HepG2 (cell line): ENCODE results near the gene NXN. TPM values are rescaled to one million over a fixed set of nuclear protein-coding genes. Genes with fewer than 3 reads are reported as not detected.

Source experiments
- E2F5 ChIP-seq: sonication (generic); formaldehyde crosslinking; conservative IDR thresholded peaks from 2 replicates; pipeline ENCODE4 v1.4.0; 2020; ENCODE audit warnings: missing genetic modification reagents
- FOXK2 ChIP-seq: fragments of 450-650 bp; IDR thresholded peaks from 2 replicates; pipeline ENCODE4 v1.6.1; 2016
- HMG20B ChIP-seq: conservative IDR thresholded peaks from 2 replicates; pipeline ENCODE4 v1.6.1; 2016; ENCODE audit warnings: missing genetic modification reagents, missing compliant biosample characterization
- IKZF1 ChIP-seq: fragments of 450-650 bp; IDR thresholded peaks from 2 replicates; pipeline ENCODE4 v1.7.1; 2016
- NAIF1 ChIP-seq: sonication (generic); formaldehyde crosslinking; IDR thresholded peaks from 2 replicates; pipeline ENCODE4 v1.5.0; 2020; ENCODE audit warnings: mild to moderate bottlenecking, missing genetic modification reagents, borderline replicate concordance
- PBX2 ChIP-seq: IDR thresholded peaks from 2 replicates; pipeline ENCODE4 v1.6.1; 2016; ENCODE audit warnings: control low read depth
- RARG ChIP-seq: sonication (generic); formaldehyde crosslinking; IDR thresholded peaks from 2 replicates; pipeline ENCODE4 v1.4.0; 2020; ENCODE audit warnings: low read depth, mild to moderate bottlenecking, missing genetic modification reagents
- SRF ChIP-seq: IDR thresholded peaks from 2 replicates; pipeline ENCODE4 v1.6.1; 2011; ENCODE audit warnings: mild to moderate bottlenecking, low read depth, low read length, moderate library complexity
- TOPORS ChIP-seq: sonication (generic); formaldehyde crosslinking; IDR thresholded peaks from 2 replicates; pipeline ENCODE4 v1.8.0; 2023; ENCODE audit warnings: mild to moderate bottlenecking, missing genetic modification reagents
- YEATS4 ChIP-seq: sonication (generic); formaldehyde crosslinking; IDR thresholded peaks from 2 replicates; pipeline ENCODE4 v1.4.0; 2020; ENCODE audit warnings: missing genetic modification reagents, borderline replicate concordance
- ZBTB49 ChIP-seq: sonication (generic); formaldehyde crosslinking; IDR thresholded peaks from 2 replicates; pipeline ENCODE4 v1.4.0; 2020; ENCODE audit warnings: missing genetic modification reagents, borderline replicate concordance
- ZFX ChIP-seq: sonication (generic); formaldehyde crosslinking; IDR thresholded peaks from 2 replicates; pipeline ENCODE4 v1.4.0; 2020; ENCODE audit warnings: mild to moderate bottlenecking, low read depth, missing genetic modification reagents, moderate library complexity
- ZFYVE20 ChIP-seq: sonication (generic); formaldehyde crosslinking; IDR thresholded peaks from 2 replicates; pipeline ENCODE4 v1.8.0; 2023; ENCODE audit warnings: low read depth, mild to moderate bottlenecking, moderate library complexity, missing genetic modification reagents, borderline replicate concordance
- ZMYM4 ChIP-seq: sonication (generic); formaldehyde crosslinking; IDR thresholded peaks from 2 replicates; pipeline ENCODE4 v1.8.1; 2023; ENCODE audit warnings: mild to moderate bottlenecking, missing genetic modification reagents
- ZNF607 ChIP-seq: sonication (generic); formaldehyde crosslinking; IDR thresholded peaks from 2 replicates; pipeline ENCODE4 v1.5.1; 2020; ENCODE audit warnings: missing genetic modification reagents, mild to moderate bottlenecking, borderline replicate concordance
- ZNF7 ChIP-seq: IDR thresholded peaks from 2 replicates; pipeline ENCODE4 v1.6.1; 2016; ENCODE audit warnings: missing biosample characterization, missing genetic modification reagents
- ZNF788 ChIP-seq: sonication (generic); formaldehyde crosslinking; IDR thresholded peaks from 2 replicates; pipeline ENCODE4 v1.5.0; 2020; ENCODE audit warnings: mild to moderate bottlenecking, missing genetic modification reagents, borderline replicate concordance
- polyA plus RNA-seq, 8 experiments: library from polyadenylated mRNA; depleted of rRNA in 3 of 8; stranded (reverse) in 7 of 8; unstranded in 1 of 8; fragments of >200 nt; fragmentation: Illumina TruSeq in 4 of 8; extraction: Trizol in 4 of 8; gene quantifications; 2 replicates each; pipeline versions ENCODE4 v1.2.1 to v1.2.3, GENCODE V29; 2011 to 2016; ENCODE audit warnings: low read depth in 4 of 8, missing spikeins in 1 of 8, mixed read lengths in 1 of 8; ENCODE audit not compliant: insufficient read depth in 1 of 8
- total RNA-seq, 5 experiments: library from RNA; depleted of rRNA; stranded (reverse); fragments of >200 nt; fragmentation: Illumina TruSeq; extraction: Trizol; gene quantifications; 2 replicates each; pipeline ENCODE4 v1.2.3, GENCODE V29; 2016; ENCODE audit warnings: low read depth in 1 of 5
- TF ChIP-seq, protein P1 (sequence below): IDR thresholded peaks from 2 replicates; pipeline ENCODE4 v1.6.1; 2016; ENCODE audit warnings: low read depth
- TF ChIP-seq, protein P2 (sequence below): sonication (generic); formaldehyde crosslinking; IDR thresholded peaks from 2 replicates; pipeline ENCODE4 v1.5.1; 2020; ENCODE audit warnings: missing genetic modification reagents, mild to moderate bottlenecking, borderline replicate concordance

The NXN gene
- total and polyA plus RNA-seq, 2 of the 13 experiments (the other 11 are each of a cell fraction or from before 2014, with no cell fraction given), result 22.2 to 24.3 TPM

- TF ChIP-seq, protein P1, sequence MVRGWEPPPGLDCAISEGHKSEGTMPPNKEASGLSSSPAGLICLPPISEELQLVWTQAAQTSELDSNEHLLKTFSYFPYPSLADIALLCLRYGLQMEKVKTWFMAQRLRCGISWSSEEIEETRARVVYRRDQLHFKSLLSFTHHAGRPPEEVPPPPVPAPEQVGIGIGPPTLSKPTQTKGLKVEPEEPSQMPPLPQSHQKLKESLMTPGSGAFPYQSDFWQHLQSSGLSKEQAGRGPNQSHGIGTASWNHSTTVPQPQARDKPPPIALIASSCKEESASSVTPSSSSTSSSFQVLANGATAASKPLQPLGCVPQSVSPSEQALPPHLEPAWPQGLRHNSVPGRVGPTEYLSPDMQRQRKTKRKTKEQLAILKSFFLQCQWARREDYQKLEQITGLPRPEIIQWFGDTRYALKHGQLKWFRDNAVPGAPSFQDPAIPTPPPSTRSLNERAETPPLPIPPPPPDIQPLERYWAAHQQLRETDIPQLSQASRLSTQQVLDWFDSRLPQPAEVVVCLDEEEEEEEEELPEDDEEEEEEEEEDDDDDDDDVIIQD, result no peak; the same call in 1 of the 2 replicates
- TF ChIP-seq ZFX (CRISPR knock-in tag) (peak; percentile 93), HMG20B (CRISPR knock-in tag) (no peak; the same call in 1 of the 2 replicates), PBX2 (CRISPR knock-in tag) (no peak), ZNF788 (CRISPR knock-in tag) (peak; percentile 94; the same call in 1 of the 2 replicates), NAIF1 (CRISPR knock-in tag) (peak; percentile 61), FOXK2 (no peak), IKZF1 (no peak), TOPORS (0 out of 2 replicates have a peak, but pooled peaks have one; percentile 18), YEATS4 (peak; percentile 97), ZNF7 (CRISPR knock-in tag) (no peak), ZFYVE20 (no peak), RARG (0 out of 2 replicates have a peak, but pooled peaks have one; percentile 55), ZNF607 (CRISPR knock-in tag) (peak; percentile 34), E2F5 (peak; percentile 64; the same call in 1 of the 2 replicates), ZBTB49 (CRISPR knock-in tag) (peak; percentile 63; the same call in 1 of the 2 replicates), SRF (no peak), ZMYM4 (CRISPR knock-in tag) (peak; percentile 83)
- TF ChIP-seq, protein P2, sequence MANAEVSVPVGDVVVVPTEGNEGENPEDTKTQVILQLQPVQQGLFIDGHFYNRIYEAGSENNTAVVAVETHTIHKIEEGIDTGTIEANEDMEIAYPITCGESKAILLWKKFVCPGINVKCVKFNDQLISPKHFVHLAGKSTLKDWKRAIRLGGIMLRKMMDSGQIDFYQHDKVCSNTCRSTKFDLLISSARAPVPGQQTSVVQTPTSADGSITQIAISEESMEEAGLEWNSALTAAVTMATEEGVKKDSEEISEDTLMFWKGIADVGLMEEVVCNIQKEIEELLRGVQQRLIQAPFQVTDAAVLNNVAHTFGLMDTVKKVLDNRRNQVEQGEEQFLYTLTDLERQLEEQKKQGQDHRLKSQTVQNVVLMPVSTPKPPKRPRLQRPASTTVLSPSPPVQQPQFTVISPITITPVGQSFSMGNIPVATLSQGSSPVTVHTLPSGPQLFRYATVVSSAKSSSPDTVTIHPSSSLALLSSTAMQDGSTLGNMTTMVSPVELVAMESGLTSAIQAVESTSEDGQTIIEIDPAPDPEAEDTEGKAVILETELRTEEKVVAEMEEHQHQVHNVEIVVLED (CRISPR knock-in tag), result peak; percentile 95
Measured at GRCh38 chr17:996554-997344, 17.2 kb upstream of the NXN start, which contains the start of gene TIMM22 (continued).
